Ovary (tissue), 3 donors: ENCODE data around the gene ANXA9.

Experiments used
- CTCF ChIP-seq, 3 donors: fragments of 450-650 bp in 2 of 3; fragments of 200-600 bp in 1 of 3; IDR thresholded peaks; one replicate each; pipeline versions ENCODE4 v1.5.1 to v1.8.0; 2016 to 2022; ENCODE audit warnings: antibody characterized with exemption in 3 of 3, mild to moderate bottlenecking in 1 of 3
- EP300 ChIP-seq: sonication (generic); formaldehyde crosslinking; IDR thresholded peaks from one replicate; pipeline ENCODE4 v1.6.1; 2017; ENCODE audit warnings: antibody characterized with exemption
- POLR2A ChIP-seq: fragments of 450-650 bp; IDR thresholded peaks from one replicate; pipeline ENCODE4 v1.6.1; 2017; ENCODE audit warnings: antibody characterized with exemption, mild to moderate bottlenecking, moderate library complexity
- donor health status: DM: no; HTN: no; CAD: no.

DNA sequence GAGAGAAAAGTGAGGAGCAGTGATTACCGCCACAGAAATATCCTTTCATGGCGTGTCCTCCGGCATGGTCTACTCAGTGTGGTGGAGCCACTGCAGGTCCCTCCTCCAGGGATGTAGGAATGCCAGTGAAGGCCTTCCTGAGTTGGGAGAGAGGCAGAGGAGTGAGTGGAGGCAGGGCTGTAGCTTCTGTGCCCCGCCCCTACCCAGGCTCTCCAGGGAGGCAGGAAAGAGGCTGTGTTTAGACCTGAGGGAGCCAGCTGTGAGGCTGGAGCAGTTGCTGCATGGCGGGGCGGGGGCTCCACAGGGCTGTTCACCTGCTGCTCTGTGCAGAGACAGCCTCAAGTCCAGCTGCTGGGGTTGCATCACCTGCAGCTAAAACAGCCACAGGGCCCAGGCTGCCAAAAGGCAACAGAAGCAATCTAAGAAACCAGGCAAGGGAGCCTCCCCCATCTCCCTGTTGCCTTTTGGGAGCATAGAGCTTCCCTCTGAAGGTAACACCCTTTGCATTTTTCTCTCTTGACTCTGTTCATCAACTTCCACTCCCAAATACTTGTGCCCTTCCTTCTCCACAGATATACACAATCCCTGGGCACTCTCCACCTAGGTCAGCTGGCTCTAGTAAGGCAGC, 801 bp upstream of the ANXA9 start:
- TF ChIP-seq POLR2A: no peak
- TF ChIP-seq CTCF (IDR thresholded peaks at IDR 0.05): no peak
- no peak for TF ChIP-seq EP300
